Bronchial epithelial cell (primary cell): ENCODE measurements around the gene CST7. TPM values are rescaled to one million over a fixed set of nuclear protein-coding genes. Genes with fewer than 3 reads are reported as not detected.
"Not testable (repeated sequence)": the region's sequence is repeated elsewhere in the genome, so short reads cannot be mapped to it uniquely, and the experiment has no call there.

Source experiments
- DNase-seq: peaks from one replicate; pipeline ENCODE4 v3.0.0-alpha.2; 2010; ENCODE audit warnings: low read depth
- FAIRE-seq: peaks from 2 replicates; lab custom pipeline; 2011; peaks lifted over from hg19 to GRCh38; lab: Jason Lieb, UNC
- H3K27me3 ChIP-seq: 2 replicates; pipeline ENCODE4 v1.5.1; 2011; ENCODE audit warnings: low read length; ENCODE audit not compliant: control insufficient read depth, insufficient read depth
- H3K36me3 ChIP-seq: 2 replicates; pipeline ENCODE4 v1.5.1; 2011; ENCODE audit warnings: low read length; ENCODE audit not compliant: control insufficient read depth, insufficient read depth
- H3K4me3 ChIP-seq: 2 replicates; pipeline ENCODE4 v1.5.1; 2011; ENCODE audit warnings: mild to moderate bottlenecking, low read depth, low read length, control low read depth
- total RNA-seq: library from RNA; depleted of rRNA; stranded (reverse); fragments of >200 nt; gene quantifications from 2 replicates; pipeline ENCODE4 v1.2.1, GENCODE V29; 2014
- TF ChIP-seq, protein P1 (sequence below): IDR thresholded peaks from 2 replicates; pipeline ENCODE4 v1.5.1; 2011; ENCODE audit warnings: mild to moderate bottlenecking, moderate library complexity, low read length, control low read depth, inconsistent platforms; ENCODE audit not compliant: insufficient read depth, severe bottlenecking

CST7 gene
- total RNA-seq, 1 donor from 2014 or later, result not detected

- FAIRE-seq (no peak), DNase-seq (no peak)
- H3K27me3 ChIP-seq, result peaks cover 2% of the 10 kb centered on the region
- H3K4me3 ChIP-seq, result no peak overlapping the region
- H3K36me3 ChIP-seq, result no peaks in the 10 kb centered on the region
- TF ChIP-seq, protein P1, sequence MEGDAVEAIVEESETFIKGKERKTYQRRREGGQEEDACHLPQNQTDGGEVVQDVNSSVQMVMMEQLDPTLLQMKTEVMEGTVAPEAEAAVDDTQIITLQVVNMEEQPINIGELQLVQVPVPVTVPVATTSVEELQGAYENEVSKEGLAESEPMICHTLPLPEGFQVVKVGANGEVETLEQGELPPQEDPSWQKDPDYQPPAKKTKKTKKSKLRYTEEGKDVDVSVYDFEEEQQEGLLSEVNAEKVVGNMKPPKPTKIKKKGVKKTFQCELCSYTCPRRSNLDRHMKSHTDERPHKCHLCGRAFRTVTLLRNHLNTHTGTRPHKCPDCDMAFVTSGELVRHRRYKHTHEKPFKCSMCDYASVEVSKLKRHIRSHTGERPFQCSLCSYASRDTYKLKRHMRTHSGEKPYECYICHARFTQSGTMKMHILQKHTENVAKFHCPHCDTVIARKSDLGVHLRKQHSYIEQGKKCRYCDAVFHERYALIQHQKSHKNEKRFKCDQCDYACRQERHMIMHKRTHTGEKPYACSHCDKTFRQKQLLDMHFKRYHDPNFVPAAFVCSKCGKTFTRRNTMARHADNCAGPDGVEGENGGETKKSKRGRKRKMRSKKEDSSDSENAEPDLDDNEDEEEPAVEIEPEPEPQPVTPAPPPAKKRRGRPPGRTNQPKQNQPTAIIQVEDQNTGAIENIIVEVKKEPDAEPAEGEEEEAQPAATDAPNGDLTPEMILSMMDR, result no peak
Observed at GRCh38 chr20:24998631-24999445, 49.8 kb downstream of the CST7 start.

GRCh38 chr20:24999568-24999967, 50.5 kb downstream of the CST7 start:
- Histone ChIP-seq H3K27me3 (peaks cover 2% of the 10 kb centered on the region), H3K36me3 (no peaks in the 10 kb centered on the region), H3K4me3 (no peak overlapping the region)
- no peak for DNase-seq
- FAIRE-seq, result no peak
- TF ChIP-seq, protein P1, result no peak

DNA sequence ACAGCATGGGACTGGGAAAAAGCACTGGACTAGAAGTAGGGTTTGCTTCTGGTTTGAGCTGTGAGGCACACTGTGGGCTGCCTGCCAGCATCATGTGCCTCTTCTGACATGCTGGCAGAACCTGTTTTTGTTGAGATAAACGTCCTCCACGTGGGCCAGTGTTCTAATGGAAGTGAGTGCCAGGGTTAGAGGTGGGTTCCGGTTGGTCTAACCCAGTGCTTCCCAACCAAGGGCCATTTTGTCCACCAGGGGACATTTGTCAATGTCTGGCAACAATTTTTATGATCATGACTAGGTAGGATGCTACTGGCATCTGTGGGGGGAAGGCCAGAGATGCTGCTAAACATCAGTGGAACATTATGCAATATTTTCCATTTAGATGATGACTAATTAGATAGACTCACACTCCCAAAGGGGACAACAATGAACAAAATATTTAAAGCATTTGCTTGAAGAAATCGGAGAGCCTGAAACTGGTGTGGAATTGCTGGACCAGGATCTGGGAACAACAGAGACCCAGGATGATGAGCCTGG, 51.3 kb downstream of the CST7 start:
- FAIRE-seq (peak; percentile 73), DNase-seq (peak; percentile 90)
- H3K27me3 ChIP-seq, result peaks cover 2% of the 10 kb centered on the region
- H3K4me3 ChIP-seq, result no peak overlapping the region
- no peaks in the 10 kb centered on the region for H3K36me3 ChIP-seq
- TF ChIP-seq, protein P1, result no peak

DNA sequence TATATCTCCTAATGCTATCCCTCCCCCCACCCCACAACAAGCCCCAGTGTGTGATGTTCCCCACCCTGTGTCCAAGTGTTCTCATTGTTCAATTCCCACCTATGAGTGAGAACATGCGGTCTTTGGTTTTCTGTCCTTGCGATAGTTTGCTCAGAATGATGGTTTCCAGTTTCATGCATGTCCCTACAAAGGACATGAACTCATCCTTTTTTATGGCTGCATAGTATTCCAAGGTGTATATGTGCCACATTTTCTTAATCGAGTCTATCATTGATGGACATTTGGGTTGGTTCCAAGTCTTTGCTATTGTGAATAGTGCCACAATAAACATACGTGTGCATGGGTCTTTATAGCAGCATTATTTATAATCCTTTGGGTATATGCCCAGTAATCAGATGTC, 52.3 kb downstream of the CST7 start:
- H3K36me3 ChIP-seq, H3K4me3 ChIP-seq, FAIRE-seq, DNase-seq, H3K27me3 ChIP-seq: not testable (repeated sequence)

GRCh38 chr20:25003002-25003401, 53.9 kb downstream of the CST7 start:
- TF ChIP-seq, protein P1, result no peak
- Histone ChIP-seq H3K36me3 (no peaks in the 10 kb centered on the region), H3K4me3 (no peak overlapping the region), H3K27me3 (peaks cover 2% of the 10 kb centered on the region)
- DNase-seq (no peak), FAIRE-seq (no peak)

GRCh38 chr20:25005220-25005619, 56.2 kb downstream of the CST7 start:
- FAIRE-seq (no peak), DNase-seq (no peak)
- H3K36me3 ChIP-seq, result no peaks in the 10 kb centered on the region
- TF ChIP-seq, protein P1, result no peak
- H3K27me3 ChIP-seq, result no peaks in the 10 kb centered on the region
- no peak overlapping the region for H3K4me3 ChIP-seq
